HG03378 (cell line): ENCODE results near the gene SLC25A14.
"Not testable (repeated sequence)": the region's sequence is repeated elsewhere in the genome, so short reads cannot be mapped to it uniquely, and the experiment has no call there.

Source experiments
- ATAC-seq: cut with Tn5 transposase; IDR thresholded peaks from one replicate; pipeline ENCODE4 v1.9.1; 2021; ENCODE audit warnings: mild to moderate bottlenecking, moderate library complexity; ENCODE audit not compliant: unreplicated experiment

SLC25A14 gene, protein sequence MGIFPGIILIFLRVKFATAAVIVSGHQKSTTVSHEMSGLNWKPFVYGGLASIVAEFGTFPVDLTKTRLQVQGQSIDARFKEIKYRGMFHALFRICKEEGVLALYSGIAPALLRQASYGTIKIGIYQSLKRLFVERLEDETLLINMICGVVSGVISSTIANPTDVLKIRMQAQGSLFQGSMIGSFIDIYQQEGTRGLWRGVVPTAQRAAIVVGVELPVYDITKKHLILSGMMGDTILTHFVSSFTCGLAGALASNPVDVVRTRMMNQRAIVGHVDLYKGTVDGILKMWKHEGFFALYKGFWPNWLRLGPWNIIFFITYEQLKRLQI

DNA sequence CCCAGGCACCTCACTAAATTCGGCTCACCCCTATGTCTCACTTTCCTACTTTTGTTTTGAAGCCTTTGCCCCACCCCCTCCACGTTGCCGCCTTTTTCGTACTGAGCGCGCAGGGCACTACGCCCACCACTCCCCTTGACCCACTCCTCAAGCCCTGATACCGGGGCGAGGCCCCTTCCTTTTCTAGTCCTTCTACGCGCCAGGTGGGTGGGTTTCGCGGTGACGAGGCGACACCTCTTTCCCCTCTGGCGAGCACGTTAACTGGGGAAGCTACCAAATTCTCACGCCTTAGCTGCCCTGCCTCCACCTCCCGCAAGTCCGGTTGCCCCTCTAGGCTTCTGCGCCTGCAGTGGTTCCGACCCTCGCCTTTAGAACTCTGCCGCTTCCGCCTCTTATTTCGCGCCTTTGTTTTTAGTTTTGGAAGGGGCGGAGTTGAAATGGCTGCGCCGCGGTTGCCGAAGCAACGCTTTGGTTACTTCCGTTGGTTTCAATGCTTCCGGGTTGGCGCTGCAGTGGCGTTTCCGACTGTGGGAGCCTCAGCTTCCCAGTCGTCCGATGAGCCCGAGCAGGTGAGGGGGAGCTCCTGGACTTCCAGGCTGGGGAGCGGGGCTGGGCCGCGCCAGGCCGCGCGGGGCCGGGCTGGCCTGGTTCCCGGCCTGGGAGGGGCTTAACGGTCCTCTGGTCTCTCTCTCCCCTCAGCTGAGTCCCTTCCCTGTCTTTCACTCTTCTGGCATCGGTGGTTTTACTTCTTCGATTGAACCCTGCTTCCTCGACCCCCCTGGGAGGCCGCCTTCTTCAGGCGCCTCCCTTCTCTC lies at the start of gene SLC25A14:
Gene SLC25A14 (plus strand): TSS at position 512 of the 815 bp plus-strand sequence. CDS start 360 bp downstream, outside the sequence.
- peak; percentile 95 for ATAC-seq

DNA sequence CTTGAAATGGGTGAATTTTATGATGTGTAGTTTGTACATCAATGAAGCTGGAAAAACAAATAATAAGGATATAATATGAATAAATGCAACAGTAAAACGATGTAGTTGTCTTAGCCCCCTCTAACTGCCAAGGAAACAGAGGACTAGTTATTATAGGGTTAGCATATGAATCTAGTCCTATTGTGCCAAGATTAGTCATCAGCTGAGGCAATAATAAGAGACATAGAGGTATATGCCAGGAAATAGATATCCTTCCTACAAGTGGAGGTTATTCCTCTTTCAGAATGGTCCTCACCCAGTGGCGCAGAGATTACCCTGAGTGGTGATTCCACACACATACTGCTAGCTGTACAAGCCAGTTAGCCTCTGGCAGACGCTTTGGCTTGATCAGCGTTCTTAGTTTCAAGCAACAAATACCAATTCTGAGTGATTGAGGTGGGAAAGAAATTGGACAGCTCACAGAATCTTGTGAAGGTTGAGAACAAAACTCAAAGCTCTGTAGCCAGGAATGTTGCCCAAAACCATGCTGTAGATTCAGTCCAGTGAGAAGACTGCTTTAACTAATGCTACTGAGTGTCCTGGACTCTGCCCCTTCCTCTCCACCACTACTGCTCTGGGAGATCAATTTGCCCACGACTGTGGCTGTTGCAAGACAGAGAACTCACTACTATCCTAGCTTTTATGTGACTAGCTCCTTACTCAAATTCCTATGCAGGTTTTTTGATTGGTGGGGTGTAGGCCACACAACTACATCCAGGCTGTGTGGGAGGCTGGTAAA lies 44.0 kb upstream of the SLC25A14 start:
- ATAC-seq, result no peak

DNA sequence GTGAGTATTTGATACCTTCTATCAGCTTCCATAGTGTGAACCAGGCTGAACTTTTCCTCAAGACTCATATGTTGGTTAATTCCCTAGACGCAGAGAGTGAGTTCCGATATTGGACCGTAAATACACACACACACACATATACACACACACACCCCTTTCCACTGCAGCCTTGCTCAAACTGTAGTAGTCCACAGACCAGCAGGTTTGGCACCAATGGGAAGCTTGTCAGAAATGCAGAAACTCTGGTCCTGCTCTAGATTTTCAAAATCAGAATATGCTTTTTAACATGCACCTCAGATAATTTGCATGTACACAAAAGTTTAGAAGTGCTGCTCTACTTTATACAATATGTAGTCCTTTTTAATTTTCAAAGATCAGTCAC lies 43.4 kb upstream of the SLC25A14 start:
- no peak for ATAC-seq

DNA sequence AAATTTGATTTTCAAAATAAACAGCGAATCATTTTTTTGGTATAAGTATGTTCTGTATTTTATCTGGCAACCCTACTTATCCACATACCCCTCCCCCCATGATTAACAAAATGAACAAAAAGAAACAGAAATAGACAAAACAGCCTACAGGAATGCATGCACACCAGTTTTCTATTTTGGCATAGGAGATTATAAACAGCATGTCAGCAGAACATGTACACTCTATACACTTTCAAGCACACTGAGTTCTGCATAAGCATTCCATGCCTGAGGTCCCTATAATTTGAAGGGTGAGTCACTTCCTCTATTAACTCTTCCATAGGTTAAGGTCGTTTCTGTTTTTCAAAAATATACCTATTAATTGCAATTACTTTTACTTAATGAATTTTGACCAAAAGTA lies 43.0 kb upstream of the SLC25A14 start:
- no peak for ATAC-seq

DNA sequence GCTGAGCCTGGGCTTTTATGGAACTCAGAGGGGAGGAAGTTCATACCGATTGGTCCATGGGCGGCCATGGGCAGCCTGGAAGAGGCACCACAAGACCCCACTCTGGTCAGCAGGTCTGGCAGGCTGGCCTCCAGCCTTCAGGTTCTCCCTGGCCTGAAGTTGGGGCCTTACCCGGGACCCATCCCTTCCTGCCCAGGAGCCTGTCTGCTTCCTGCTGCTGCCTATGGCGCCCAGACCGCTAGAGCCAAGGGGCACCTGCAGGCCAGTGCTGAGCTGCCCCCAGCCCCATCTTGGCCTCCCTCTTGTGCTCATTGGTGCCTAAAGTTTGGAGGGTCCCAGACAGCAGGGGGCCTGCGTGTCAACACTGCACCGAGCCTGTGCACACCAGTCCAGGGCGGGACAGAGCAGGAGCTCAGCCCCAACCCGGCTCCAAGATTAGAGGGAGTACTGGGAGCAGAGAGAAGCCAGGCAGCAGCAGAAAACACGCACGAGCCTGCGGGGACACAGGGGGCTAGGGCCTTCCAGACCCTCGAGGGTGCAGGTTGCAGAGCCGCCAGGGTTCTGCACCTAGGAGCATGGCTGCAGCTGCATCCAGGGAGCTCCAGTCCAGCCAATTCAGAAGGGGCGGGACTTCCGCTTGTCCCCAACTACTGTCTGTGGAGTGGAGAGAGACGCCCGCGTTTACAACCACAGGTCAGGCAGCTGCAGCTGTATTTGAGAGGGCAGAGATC lies 40.3 kb upstream of the SLC25A14 start:
- ATAC-seq, result no peak

DNA sequence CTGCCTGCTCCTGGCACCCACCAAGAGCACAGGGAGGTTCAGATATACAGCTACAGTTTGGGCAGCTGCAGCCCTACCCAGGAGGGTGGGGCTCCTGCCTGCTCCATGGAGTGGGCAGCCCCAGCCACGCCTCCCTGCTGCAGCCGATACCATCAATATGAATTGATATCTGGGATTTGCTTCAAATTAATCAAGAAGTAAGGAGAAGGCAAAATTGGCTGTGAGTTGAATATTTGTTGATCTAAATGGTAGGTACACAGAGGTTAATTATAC lies 39.8 kb upstream of the SLC25A14 start:
- ATAC-seq, result no peak

DNA sequence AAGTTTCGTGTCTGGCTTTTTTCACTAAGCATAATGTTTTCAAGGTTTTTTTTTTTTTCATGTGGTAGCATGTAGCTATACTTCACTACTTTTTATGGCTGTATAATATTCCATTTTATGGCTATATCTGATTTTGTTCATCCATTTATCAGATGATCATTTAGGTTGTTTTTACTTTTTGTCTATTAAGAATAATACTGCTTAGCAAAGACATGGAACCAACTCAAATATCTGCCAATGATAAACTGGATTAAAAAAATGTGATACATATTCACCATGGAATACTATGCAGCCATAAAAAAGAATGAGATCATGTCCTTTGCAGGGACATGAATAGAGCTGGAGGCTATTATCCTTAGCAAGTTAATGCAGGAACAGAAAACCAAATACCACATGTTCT lies 38.3 kb upstream of the SLC25A14 start:
- ATAC-seq, result no peak

DNA sequence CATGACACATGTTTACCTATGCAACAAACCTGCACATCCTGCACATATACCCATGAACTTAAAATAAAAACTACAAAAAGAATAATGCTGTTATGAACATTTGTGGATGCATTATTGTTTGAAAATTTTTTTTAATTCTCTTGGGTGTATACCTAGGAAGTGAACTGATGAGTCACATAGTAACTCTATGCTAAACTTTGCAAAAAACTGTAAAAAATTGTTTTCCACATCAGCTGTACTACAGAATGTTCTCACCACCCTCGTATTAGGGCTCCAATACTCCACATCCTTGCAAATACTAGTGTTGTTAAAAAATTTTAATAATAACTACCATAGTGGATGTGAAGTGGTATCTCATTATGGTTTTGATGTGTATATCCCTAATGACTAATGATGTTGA lies 37.7 kb upstream of the SLC25A14 start:
- ATAC-seq, result no peak

DNA sequence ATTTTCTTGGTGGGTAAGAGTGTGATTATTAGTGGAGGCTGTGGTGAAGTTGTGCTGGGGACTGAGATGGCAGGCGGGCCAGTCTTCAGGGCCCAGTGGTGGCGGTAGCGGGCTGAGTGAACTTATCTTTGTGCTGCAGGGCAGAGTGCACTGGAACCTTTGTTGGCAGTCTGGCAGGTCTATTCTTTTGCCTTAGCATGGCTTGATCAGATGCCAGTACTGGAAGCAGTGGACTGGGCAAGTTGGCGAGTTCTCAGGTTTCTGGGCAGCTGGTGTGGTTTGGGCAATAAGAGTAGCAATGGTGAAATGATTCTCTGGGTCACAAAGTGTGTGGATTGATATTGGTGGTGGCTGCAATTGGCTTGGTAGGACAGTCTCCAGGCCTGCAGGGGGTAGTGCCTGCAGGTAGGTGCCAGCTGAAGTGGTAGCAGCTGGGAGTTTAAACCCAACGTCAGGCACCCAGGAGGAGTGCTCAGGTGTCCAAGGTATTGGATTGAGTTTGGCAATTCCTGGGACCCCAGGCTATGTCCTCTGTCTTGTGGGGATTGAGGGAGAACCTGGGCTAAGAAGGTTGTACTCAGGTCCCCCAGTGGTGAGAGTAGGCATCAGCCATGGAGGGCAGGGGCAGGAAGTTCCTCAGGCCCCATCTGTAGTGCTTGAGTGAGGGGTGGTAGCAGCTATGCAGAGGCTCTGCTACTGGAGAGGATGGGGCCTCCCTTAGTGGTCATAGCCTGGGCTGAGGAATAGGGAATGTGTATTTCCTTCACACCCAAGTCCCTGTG lies 34.9 kb upstream of the SLC25A14 start:
- ATAC-seq, result no peak

DNA sequence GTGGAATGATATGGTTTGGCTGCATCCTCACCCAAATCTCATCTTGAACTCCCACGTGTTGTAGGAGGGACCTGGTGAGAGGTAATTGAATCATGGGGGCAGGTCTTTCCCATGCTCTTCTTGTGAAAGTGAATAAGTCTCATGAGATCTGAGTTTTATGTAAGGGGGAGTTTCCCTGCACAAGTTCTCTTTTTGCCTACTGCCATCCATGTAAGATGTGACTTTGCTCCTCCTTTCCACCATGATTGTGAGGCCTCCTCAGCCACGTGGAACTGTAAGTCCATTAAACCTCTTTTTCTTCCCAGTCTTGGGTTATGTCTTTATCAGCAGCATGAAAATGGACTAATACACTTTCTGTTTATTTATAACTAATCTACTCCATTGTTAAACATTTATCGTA lies 19.8 kb upstream of the SLC25A14 start:
- ATAC-seq, result not testable (repeated sequence)

DNA sequence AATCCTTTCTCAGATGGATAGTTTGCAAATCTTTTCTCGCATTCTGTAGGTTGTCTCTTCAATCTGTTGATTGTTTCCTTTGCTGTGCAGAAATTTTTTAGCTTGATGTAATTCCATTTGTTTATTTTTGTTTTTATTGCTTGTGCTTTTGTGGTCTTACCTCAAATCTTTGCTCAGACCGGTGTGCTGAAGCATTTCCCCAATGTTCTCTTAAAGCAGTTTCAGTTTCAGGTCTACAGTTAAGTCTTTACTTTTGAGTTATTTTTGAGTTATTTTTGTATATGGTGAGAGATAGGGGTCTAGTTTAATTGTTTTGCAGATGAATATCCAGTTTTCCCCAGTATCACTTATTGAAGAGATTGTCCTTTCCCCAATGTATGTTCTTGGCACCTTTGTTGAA lies 18.2 kb upstream of the SLC25A14 start:
- ATAC-seq, result peak; percentile 78

DNA sequence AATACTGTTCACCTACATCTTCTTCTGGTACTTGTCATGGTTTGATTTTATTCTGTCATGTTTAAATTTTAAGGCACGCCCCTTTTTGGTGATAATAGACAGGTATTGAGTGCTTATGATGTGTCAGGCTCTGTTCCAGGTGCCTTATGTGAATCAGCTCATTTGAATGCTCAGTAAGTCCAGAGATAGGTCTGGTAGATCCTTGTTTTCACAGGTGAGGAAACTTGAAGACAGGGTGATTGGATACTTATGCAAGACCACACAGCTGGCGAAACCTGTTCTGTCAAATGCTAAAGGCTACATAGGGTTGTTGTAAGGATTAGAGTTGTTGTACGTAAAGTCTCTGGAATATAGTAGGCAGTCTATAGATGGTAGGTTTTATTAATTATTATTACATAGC lies 9.6 kb upstream of the SLC25A14 start:
- no peak for ATAC-seq

DNA sequence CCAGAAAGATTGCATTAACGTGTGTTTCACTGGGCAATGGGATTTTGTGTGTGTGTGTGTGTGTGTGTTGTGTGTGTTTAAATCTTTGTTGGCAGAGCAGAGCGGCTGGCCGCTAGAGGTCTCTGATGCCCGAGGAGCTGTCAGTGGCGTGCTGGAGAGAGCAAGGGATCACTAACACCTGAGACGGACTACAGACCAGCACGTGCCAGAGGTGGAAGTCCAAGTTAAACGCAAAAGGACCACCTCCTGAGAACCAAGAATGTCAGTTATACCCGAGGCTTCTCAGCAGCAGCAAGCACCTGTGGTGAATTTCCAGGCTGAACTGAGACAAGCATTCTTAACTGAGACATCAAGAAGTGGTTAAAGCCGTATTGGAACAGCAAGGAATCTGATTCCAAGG lies 9.0 kb upstream of the SLC25A14 start:
- no peak for ATAC-seq

DNA sequence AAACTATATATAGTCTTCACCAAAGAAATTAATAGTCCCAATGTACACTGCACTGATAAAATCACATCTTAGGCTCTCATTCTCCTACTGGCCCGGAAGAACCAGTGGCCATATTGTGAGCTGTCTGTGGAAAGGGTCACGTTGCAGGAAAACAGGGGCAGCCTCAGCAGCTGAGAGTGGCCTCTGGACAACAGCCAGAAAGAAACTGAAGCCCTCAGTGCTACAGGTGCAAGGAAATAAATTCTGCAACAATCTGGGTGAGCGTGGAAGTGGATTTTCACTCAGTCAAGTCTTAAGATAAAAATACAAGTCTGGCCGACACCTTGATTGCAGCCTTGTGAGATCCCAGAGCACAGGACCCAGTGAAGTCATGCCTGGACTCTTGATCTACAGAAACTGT lies 3.2 kb upstream of the SLC25A14 start:
- no peak for ATAC-seq

DNA sequence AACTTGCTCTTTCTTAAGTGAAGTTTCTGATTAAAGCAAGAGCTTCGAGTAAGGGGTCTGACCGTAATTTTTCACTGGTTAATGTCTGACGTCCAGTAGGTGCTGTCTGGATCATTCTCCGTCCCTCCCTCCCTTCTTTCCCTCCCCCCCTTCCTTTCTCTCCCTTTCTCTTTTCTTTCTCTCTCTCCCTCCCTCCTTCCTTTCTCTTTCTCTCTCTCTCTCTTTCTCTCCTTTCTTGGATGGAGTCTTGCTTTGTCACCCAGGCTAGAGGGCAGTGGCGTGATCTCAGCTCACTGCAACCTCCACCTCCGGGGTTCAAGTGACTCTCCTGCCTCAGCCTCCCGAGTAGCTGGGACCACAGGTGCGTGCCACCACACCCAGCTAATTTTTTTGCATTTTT lies 850 bp upstream of the SLC25A14 start:
- not testable (repeated sequence) for ATAC-seq

DNA sequence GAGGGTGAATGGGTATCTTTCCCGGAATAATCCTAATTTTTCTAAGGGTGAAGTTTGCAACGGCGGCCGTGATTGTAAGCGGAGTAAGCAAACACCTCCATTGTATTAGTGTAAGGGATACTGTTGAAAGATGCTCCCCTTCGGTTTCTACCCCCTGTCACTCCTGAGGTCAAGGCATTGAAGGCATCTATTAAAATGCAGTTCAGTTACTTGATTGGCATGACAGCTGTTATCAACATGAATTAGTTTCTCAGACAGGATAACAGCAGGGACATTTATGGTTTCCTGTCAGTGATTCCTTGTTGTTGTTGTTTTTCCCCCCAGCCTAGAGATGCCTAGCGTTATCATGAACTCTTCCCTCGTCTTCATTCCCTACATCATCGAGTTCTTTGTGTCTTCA lies 552 bp downstream of the SLC25A14 start:
- ATAC-seq, result no peak

DNA sequence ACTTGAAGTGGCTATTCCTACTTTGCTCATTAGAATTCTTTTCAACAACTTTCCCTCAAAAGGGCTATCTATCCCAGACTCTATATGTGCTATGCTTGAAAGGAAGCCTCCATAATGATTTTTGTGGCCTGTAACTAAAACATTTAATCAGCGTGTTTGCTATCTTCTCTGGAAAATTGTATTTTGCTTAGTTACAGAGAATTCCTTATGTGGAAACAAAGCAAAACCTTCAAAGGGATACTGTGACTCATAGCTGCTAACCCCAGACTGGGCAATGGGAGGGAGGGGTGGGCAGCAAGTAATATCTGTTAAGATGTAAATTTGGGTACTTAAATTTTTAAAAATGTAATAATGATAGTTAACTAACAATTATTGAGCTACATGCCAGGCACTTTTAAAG lies 3.7 kb downstream of the SLC25A14 start:
- no peak for ATAC-seq

DNA sequence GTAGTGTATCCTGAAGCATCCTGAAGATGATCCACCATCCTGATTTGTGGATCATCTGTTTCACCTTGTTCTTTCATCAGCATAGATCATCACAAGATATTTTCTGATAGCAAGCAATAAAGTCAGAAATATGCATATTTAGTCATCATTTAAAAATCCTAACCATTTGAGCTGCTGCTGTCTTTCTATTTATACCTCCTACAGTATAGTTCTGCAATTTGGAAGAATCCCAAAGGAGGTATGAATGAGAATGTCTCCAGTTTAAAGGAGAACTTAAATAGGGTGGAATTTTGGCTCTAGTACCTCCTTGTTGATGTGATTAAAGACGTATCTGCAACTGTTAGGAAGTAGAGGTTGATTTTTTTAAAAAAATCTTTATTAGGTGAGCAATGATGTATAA lies 7.6 kb downstream of the SLC25A14 start:
- no peak for ATAC-seq

DNA sequence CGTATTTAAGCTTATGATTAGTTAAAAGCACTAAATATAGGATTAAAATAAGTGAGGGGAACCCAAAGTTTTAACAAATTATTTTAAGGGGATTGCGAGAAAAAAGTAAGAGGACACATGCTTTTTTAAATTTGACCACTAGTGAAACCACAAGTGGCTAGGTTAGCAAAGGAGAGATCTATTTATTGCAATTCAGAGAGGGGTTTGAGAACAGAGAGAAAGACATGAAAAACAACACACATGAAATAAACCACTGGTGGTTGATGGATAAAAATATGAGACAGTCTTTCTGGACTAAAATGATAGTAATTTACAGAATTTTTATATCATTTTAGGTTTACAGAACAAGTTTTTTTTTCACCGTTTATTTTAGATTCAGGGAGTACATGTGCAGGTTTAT lies 11.8 kb downstream of the SLC25A14 start:
- no peak for ATAC-seq

DNA sequence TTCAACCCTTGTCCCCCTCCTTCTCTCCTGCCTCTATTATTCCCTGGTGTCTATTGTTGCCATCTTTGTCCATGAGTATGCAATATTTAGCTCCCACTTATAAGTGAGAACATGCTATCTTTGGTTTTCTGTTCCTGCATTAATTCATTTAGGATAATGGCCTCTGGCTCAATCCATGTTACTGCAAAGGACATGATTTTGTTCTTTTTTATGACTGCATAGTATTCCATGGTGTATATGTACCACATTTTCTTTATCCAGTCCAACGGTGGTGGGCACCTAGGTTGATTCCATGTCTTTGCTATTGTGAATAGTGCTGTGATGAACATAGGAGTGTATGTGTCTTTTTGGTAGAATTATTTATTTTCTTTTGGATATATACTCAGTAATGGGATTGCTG lies 12.3 kb downstream of the SLC25A14 start:
- ATAC-seq, result not testable (repeated sequence)
